ENCODE data around the gene RAB13.

RAB13 gene

GRCh38 chr1:153939476-153939875 is 46.7 kb downstream of the RAB13 start:
- Histone ChIP-seq H3K27me3 (ENCODE audit: insufficient read depth, low read length, poor library complexity) (no peaks in the 10 kb centered on the region), H3K4me2 (ENCODE audit: insufficient read depth, low read length) (no peak overlapping the region), H3K36me3 (ENCODE audit: insufficient read depth, low read length) (peaks cover 88% of the 10 kb centered on the region), H4K20me1 (ENCODE audit: insufficient read depth, low read length) (peaks cover 10% of the 10 kb centered on the region), H3K27ac (ENCODE audit: low read length) (no peak overlapping the region), H3K9me3 (ENCODE audit: insufficient read depth, low read length, severe bottlenecking) (no peaks in the 10 kb centered on the region), H3K9ac (ENCODE audit: low read depth, low read length) (no peak overlapping the region), H3K79me2 (ENCODE audit: insufficient read depth, low read length) (peaks cover 17% of the 10 kb centered on the region), H3K4me3 (ENCODE audit: low read depth in 1 of 2, low read length in 2 of 2) (no peak overlapping the region), H2AFZ (ENCODE audit: low read depth, low read length) (no peak overlapping the region), H3K4me1 (ENCODE audit: insufficient read depth, low read length) (peaks cover 8% of the 10 kb centered on the region)
- DNase-seq, result no peak
- no peak for TF ChIP-seq EZH2 (IDR thresholded peaks at IDR 0.05; ENCODE audit: borderline replicate concordance, low read depth, low read length, severe bottlenecking)
- TF ChIP-seq CTCF (IDR thresholded peaks at IDR 0.05; ENCODE audit: borderline replicate concordance, extremely low read depth, low read length, poor library complexity, severe bottlenecking), result no peak
- ATAC-seq (ENCODE audit: insufficient read depth, low read depth), result no peak

GRCh38 chr1:153938996-153939395 is 47.1 kb downstream of the RAB13 start:
- Histone ChIP-seq H3K36me3 (ENCODE audit: insufficient read depth, low read length) (peaks cover 87% of the 10 kb centered on the region), H3K9ac (ENCODE audit: low read depth, low read length) (no peak overlapping the region), H3K4me1 (ENCODE audit: insufficient read depth, low read length) (peaks cover 3% of the 10 kb centered on the region), H3K9me3 (ENCODE audit: insufficient read depth, low read length, severe bottlenecking) (no peaks in the 10 kb centered on the region), H2AFZ (ENCODE audit: low read depth, low read length) (no peak overlapping the region), H4K20me1 (ENCODE audit: insufficient read depth, low read length) (peaks cover 7% of the 10 kb centered on the region), H3K4me2 (ENCODE audit: insufficient read depth, low read length) (no peak overlapping the region), H3K79me2 (ENCODE audit: insufficient read depth, low read length) (peaks cover 12% of the 10 kb centered on the region), H3K27ac (ENCODE audit: low read length) (no peak overlapping the region), H3K27me3 (ENCODE audit: insufficient read depth, low read length, poor library complexity) (no peaks in the 10 kb centered on the region), H3K4me3 (ENCODE audit: low read depth in 1 of 2, low read length in 2 of 2) (no peak overlapping the region)
- ATAC-seq (ENCODE audit: insufficient read depth, low read depth), result no peak
- no peak for DNase-seq
- TF ChIP-seq EZH2 (IDR thresholded peaks at IDR 0.05; ENCODE audit: borderline replicate concordance, low read depth, low read length, severe bottlenecking) (no peak), CTCF (IDR thresholded peaks at IDR 0.05; ENCODE audit: borderline replicate concordance, extremely low read depth, low read length, poor library complexity, severe bottlenecking) (no peak)

GRCh38 chr1:153937331-153937730 is 48.8 kb downstream of the RAB13 start:
- Histone ChIP-seq H3K4me1 (ENCODE audit: insufficient read depth, low read length) (no peaks in the 10 kb centered on the region), H2AFZ (ENCODE audit: low read depth, low read length) (no peak overlapping the region), H3K4me2 (ENCODE audit: insufficient read depth, low read length) (no peak overlapping the region), H3K27me3 (ENCODE audit: insufficient read depth, low read length, poor library complexity) (no peaks in the 10 kb centered on the region), H4K20me1 (ENCODE audit: insufficient read depth, low read length) (peaks cover 7% of the 10 kb centered on the region; the same call in 1 of the 2 replicates), H3K9ac (ENCODE audit: low read depth, low read length) (no peak overlapping the region), H3K27ac (ENCODE audit: low read length) (no peak overlapping the region), H3K9me3 (ENCODE audit: insufficient read depth, low read length, severe bottlenecking) (no peaks in the 10 kb centered on the region), H3K36me3 (ENCODE audit: insufficient read depth, low read length) (peaks cover 89% of the 10 kb centered on the region), H3K79me2 (ENCODE audit: insufficient read depth, low read length) (no peaks in the 10 kb centered on the region), H3K4me3 (ENCODE audit: low read depth in 1 of 2, low read length in 2 of 2) (no peak overlapping the region)
- TF ChIP-seq EZH2 (IDR thresholded peaks at IDR 0.05; ENCODE audit: borderline replicate concordance, low read depth, low read length, severe bottlenecking) (no peak), CTCF (IDR thresholded peaks at IDR 0.05; ENCODE audit: borderline replicate concordance, extremely low read depth, low read length, poor library complexity, severe bottlenecking) (no peak)
- no peak for ATAC-seq (ENCODE audit: insufficient read depth, low read depth)
- no peak for DNase-seq

Data from DND-41 (cell line).